Mesothelial cell of epicardium (in vitro differentiated cells): ENCODE data around the gene LMTK2. TPM values are rescaled to one million over a fixed set of nuclear protein-coding genes. Genes with fewer than 3 reads are reported as not detected.

Experiments used
- DNase-seq, 2 experiments: peaks; one replicate each; pipeline ENCODE4 v3.0.0; 2021; ENCODE audit warnings: low spot score in 2 of 2; ENCODE audit not compliant: unreplicated experiment in 2 of 2
- H3K27ac Mint-ChIP-seq: 2 replicates; pipeline ENCODE4 v1.8.0; 2021; ENCODE audit warnings: mixed read lengths
- H3K27me3 Mint-ChIP-seq: 2 replicates; pipeline ENCODE4 v1.8.0; 2021; ENCODE audit warnings: low read depth, mixed read lengths
- H3K36me3 Mint-ChIP-seq: 2 replicates; pipeline ENCODE4 v1.8.0; 2021; ENCODE audit warnings: mixed read lengths
- H3K4me1 Mint-ChIP-seq: 2 replicates; pipeline ENCODE4 v1.8.0; 2021; ENCODE audit warnings: mixed read lengths
- H3K4me3 Mint-ChIP-seq: 2 replicates; pipeline ENCODE4 v1.8.0; 2021; ENCODE audit warnings: mild to moderate bottlenecking, moderate library complexity, mixed read lengths
- H3K9me3 Mint-ChIP-seq: 2 replicates; pipeline ENCODE4 v1.8.0; 2021; ENCODE audit warnings: mixed read lengths
- total RNA-seq: library from RNA; stranded (reverse); gene quantifications from 3 replicates; pipeline ENCODE4 v1.2.1, GENCODE V29; 2021
- TF ChIP-seq, protein P1 (sequence below): fragments of 200-600 bp; sonication (generic); IDR thresholded peaks from one replicate; pipeline ENCODE4 v1.5.0; 2021; ENCODE audit warnings: antibody characterized with exemption; ENCODE audit not compliant: unreplicated experiment

The LMTK2 gene
- total RNA-seq, 1 donor from 2014 or later = 23.1 TPM

DNA sequence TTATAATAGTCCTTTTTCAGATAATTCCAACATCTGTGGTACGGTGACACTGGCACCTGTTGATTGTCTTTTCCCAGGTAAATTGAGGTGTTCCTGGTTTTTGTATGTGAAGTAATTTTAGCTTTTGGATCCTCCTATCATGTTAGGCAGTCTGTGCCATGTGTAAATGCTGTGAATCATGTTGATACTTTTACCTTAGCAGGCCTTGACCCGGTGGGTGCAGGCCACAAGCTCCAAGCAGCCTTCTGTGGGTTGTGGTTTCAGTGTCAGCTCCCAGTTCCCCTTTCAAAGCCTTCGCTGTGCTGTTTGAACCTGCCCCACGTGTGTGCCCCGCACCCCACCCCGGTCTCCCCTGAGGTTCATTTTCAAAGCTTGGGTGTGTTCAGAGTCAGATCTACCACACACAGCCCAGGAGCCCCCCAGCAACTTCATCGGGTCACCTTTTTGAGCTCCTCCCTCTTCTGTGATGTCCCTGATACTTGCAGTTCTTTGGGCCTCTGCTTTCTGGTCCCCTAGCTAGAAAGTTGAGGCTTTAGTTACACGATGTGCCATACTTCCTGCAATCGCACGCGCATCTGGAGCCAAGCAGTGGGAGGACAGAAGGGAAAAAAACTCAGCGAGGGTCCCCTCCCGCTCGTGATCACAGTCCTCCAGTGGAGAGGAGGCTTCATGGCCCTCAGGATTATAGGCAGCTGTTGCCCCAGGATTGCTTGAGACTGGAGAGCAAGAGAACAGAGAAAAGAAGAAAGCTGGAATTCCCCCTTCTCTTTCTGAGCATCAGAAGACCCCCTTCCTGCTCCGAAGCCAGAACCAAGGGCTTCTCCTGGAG is 95.9 kb downstream of the LMTK2 start:
- peak in 1 of 2 experiments; percentile 14 for DNase-seq
- H3K27me3 Mint-ChIP-seq = no peaks in the 10 kb centered on the region
- H3K4me3 Mint-ChIP-seq = no peak overlapping the region
- no peak overlapping the region for H3K27ac Mint-ChIP-seq
- H3K4me1 Mint-ChIP-seq = no peaks in the 10 kb centered on the region
- peaks cover 6% of the 10 kb centered on the region for H3K9me3 Mint-ChIP-seq
- TF ChIP-seq, protein P1, sequence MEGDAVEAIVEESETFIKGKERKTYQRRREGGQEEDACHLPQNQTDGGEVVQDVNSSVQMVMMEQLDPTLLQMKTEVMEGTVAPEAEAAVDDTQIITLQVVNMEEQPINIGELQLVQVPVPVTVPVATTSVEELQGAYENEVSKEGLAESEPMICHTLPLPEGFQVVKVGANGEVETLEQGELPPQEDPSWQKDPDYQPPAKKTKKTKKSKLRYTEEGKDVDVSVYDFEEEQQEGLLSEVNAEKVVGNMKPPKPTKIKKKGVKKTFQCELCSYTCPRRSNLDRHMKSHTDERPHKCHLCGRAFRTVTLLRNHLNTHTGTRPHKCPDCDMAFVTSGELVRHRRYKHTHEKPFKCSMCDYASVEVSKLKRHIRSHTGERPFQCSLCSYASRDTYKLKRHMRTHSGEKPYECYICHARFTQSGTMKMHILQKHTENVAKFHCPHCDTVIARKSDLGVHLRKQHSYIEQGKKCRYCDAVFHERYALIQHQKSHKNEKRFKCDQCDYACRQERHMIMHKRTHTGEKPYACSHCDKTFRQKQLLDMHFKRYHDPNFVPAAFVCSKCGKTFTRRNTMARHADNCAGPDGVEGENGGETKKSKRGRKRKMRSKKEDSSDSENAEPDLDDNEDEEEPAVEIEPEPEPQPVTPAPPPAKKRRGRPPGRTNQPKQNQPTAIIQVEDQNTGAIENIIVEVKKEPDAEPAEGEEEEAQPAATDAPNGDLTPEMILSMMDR = no peak
- H3K36me3 Mint-ChIP-seq = peaks cover 36% of the 10 kb centered on the region

GRCh38 chr7:98203261-98203963 is 96.8 kb downstream of the LMTK2 start:
- Mint-ChIP-seq H3K36me3 (peaks cover 32% of the 10 kb centered on the region), H3K9me3 (peaks cover 6% of the 10 kb centered on the region), H3K27me3 (no peaks in the 10 kb centered on the region), H3K27ac (no peak overlapping the region), H3K4me3 (no peak overlapping the region), H3K4me1 (no peaks in the 10 kb centered on the region)
- TF ChIP-seq, protein P1 = no peak
- DNase-seq = peak in 1 of 2 experiments; percentile 29

- H3K27ac Mint-ChIP-seq = no peak overlapping the region
- no peak overlapping the region for H3K4me3 Mint-ChIP-seq
- DNase-seq = no peak
- peaks cover 30% of the 10 kb centered on the region for H3K36me3 Mint-ChIP-seq
- TF ChIP-seq, protein P1 = no peak
- H3K9me3 Mint-ChIP-seq = peaks cover 3% of the 10 kb centered on the region
- no peaks in the 10 kb centered on the region for H3K27me3 Mint-ChIP-seq
- H3K4me1 Mint-ChIP-seq = no peaks in the 10 kb centered on the region
These were observed 97.4 kb downstream of the LMTK2 start for GRCh38 chr7:98203964-98204605.

- no peaks in the 10 kb centered on the region for H3K4me1 Mint-ChIP-seq
- peak in 1 of 2 experiments; percentile 13 for DNase-seq
These were observed 98.0 kb downstream of the LMTK2 start for GRCh38 chr7:98204670-98205069.

GRCh38 chr7:98205162-98205845 is 98.6 kb downstream of the LMTK2 start:
- Mint-ChIP-seq H3K27ac (no peak overlapping the region), H3K4me1 (no peaks in the 10 kb centered on the region), H3K36me3 (peaks cover 23% of the 10 kb centered on the region), H3K9me3 (no peaks in the 10 kb centered on the region), H3K27me3 (no peaks in the 10 kb centered on the region), H3K4me3 (no peak overlapping the region)
- TF ChIP-seq, protein P1 = no peak
- no peak for DNase-seq

More at GRCh38 chr7:98204670-98205069, 98.0 kb downstream of the LMTK2 start:
- TF ChIP-seq, protein P1 = no peak
- Mint-ChIP-seq H3K27ac (no peak overlapping the region), H3K9me3 (no peaks in the 10 kb centered on the region), H3K36me3 (peaks cover 27% of the 10 kb centered on the region), H3K4me3 (no peak overlapping the region), H3K27me3 (no peaks in the 10 kb centered on the region)
